Measurements from ENCODE around the gene TK1.

The TK1 gene

GRCh38 chr17:78219396-78220150 is 32.7 kb upstream of the TK1 start:
- DNase-seq: no peak

- DNase-seq: no peak
Measured at GRCh38 chr17:78214706-78215061, 27.8 kb upstream of the TK1 start.

- peak; percentile 93 for DNase-seq
Measured at GRCh38 chr17:78214016-78214705, 27.3 kb upstream of the TK1 start, which contains the start of gene BIRC5. TSS of gene BIRC5 (plus strand) at chr17:78214253. CDS start at chr17:78214317, 64 bp downstream.

GRCh38 chr17:78211032-78211431 is 24.2 kb upstream of the TK1 start:
- DNase-seq: no peak

- no peak for DNase-seq
Measured at GRCh38 chr17:78210111-78210510, 23.3 kb upstream of the TK1 start.

GRCh38 chr17:78208486-78208885 is 21.6 kb upstream of the TK1 start:
- DNase-seq: no peak

- DNase-seq: no peak
Measured at GRCh38 chr17:78206298-78206697, 19.4 kb upstream of the TK1 start.

GRCh38 chr17:78205124-78205775 is 18.4 kb upstream of the TK1 start:
- no peak for DNase-seq

- no peak for DNase-seq
Measured at GRCh38 chr17:78204387-78205123, 17.7 kb upstream of the TK1 start.

- DNase-seq: no peak
Measured at GRCh38 chr17:78202666-78203065, 15.8 kb upstream of the TK1 start.

GRCh38 chr17:78200451-78200850 is 13.6 kb upstream of the TK1 start:
- no peak for DNase-seq

GRCh38 chr17:78197147-78197832 is 10.4 kb upstream of the TK1 start:
- DNase-seq: peak; percentile 21

GRCh38 chr17:78196716-78197115 is 9.9 kb upstream of the TK1 start:
- no peak for DNase-seq

GRCh38 chr17:78185981-78186691 is 716 bp downstream of the TK1 start:
- no peak for DNase-seq

- no peak for DNase-seq
Measured at GRCh38 chr17:78184868-78185267, 2.0 kb downstream of the TK1 start.

GRCh38 chr17:78184351-78184750 is 2.5 kb downstream of the TK1 start:
- no peak for DNase-seq

GRCh38 chr17:78183916-78184315 is 2.9 kb downstream of the TK1 start:
- DNase-seq: no peak

GRCh38 chr17:78182504-78182903 is 4.3 kb downstream of the TK1 start:
- DNase-seq: no peak

GRCh38 chr17:78180508-78180907 is 6.3 kb downstream of the TK1 start:
- DNase-seq: no peak

- DNase-seq: no peak
Measured at GRCh38 chr17:78180083-78180482, 6.8 kb downstream of the TK1 start.

GRCh38 chr17:78179372-78179771 is 7.5 kb downstream of the TK1 start:
- no peak for DNase-seq

- peak; percentile 23 for DNase-seq
Measured at GRCh38 chr17:78176548-78177025, 10.3 kb downstream of the TK1 start.

All from NCI-H1092 treated with DMSO at 0.1 percent for 48 hours (cell line).